Fibroblast of pulmonary artery (primary cell): ENCODE data around the gene PIGH.
A peak's percentile ranks its signal among the peaks of the same experiment; 100 is the strongest.
"Not testable (repeated sequence)": the region's sequence is repeated elsewhere in the genome, so short reads cannot be mapped to it uniquely, and the experiment has no call there.

ENCODE experiments used
- DNase-seq: peaks from one replicate; pipeline ENCODE4 v3.0.0-alpha.2; 2010; ENCODE audit warnings: low read depth
- H3K4me3 ChIP-seq: replicated peaks from 2 replicates; pipeline ENCODE4 v1.5.1; 2011; ENCODE audit warnings: low read depth, mild to moderate bottlenecking, control low read depth, low read length, moderate library complexity
- TF ChIP-seq, protein P1 (sequence below): IDR thresholded peaks from 2 replicates; pipeline ENCODE4 v1.5.1; 2011; ENCODE audit warnings: mild to moderate bottlenecking, control low read depth, low read length, inconsistent platforms; ENCODE audit errors: missing control alignments

PIGH gene

DNA sequence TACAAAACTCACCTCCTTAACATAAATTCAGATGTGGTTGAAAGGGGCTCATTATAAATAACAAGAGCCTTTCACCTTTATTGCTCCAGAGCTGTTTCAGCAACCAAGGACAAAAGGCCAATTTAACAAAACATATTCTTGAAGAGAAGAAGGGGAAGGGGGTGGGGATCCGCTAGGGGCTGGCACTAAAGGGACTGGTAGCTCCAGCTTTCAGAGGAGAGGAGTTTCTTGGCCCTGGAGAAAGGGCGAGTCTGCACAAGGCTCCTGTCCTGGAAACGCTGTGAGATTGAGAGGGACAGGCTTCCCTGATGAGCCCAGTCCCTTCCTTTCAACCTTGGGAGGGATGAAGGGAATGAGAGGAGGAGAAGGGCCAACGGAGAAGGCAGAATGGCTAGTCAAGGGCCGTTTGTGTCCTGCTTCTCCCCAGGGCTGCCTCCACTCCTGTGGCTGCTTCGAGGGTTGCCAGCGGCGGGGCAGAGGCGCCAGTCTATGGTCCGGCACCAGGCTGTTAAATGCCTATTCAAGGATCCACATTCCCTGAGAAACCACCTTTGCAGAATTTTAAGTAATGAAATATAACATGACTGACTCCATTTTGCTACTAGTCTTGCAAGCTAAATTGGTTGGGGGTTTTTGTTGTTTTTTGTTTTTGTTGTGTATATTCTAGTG lies 9.7 kb upstream of the PIGH start:
- no peak for DNase-seq
- TF ChIP-seq, protein P1, sequence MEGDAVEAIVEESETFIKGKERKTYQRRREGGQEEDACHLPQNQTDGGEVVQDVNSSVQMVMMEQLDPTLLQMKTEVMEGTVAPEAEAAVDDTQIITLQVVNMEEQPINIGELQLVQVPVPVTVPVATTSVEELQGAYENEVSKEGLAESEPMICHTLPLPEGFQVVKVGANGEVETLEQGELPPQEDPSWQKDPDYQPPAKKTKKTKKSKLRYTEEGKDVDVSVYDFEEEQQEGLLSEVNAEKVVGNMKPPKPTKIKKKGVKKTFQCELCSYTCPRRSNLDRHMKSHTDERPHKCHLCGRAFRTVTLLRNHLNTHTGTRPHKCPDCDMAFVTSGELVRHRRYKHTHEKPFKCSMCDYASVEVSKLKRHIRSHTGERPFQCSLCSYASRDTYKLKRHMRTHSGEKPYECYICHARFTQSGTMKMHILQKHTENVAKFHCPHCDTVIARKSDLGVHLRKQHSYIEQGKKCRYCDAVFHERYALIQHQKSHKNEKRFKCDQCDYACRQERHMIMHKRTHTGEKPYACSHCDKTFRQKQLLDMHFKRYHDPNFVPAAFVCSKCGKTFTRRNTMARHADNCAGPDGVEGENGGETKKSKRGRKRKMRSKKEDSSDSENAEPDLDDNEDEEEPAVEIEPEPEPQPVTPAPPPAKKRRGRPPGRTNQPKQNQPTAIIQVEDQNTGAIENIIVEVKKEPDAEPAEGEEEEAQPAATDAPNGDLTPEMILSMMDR, result no peak

DNA sequence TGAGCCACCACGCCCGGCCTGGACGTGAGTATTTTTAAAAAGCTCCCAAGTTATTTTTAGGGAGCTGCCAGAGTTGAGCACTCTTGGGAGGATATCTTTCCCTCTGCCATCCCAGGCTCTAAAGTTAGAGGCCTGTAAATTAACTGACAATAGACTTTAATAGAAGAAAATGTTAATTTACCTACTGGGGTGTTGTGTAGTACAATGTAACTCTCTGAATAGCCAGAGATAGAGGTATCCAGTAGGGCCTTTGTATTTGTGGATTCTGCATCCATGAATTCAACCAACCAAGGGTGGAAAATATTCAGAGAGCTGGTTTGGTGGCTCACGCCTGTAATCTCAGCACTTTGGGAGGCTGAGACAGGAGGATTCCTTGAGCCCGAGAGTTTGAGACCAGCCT lies 7.6 kb upstream of the PIGH start:
- TF ChIP-seq, protein P1, result no peak
- H3K4me3 ChIP-seq, result no peak overlapping the region
- no peak for DNase-seq

More for the DNA sequence above, 9.7 kb upstream of the PIGH start:
- no peak overlapping the region for H3K4me3 ChIP-seq

DNA sequence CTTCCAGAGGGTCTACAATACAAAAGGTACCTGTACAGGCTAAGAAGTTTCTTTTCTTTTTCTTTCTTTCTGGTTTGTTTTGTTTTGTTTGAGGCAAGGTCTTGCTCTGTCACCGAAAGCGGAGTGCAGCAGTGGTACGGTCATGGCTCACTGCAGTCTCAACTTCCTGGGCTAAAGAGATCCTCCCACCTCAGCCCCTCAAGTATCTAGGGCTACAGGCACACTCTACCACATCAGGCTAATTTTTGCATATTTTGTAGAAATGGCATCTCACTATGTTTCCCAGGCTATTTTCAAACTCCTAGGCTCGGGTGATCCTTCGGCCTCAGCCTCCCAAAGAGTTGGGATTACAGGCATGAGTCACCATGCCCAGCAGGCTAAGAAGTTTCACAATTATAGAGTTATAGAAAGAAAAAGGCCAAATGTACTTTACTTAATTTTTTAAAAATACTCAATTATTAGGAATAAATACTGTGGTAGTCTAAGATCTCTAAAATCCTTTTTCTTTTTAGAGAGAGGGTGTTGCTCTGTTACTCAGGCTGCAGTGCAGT lies 3.0 kb upstream of the PIGH start:
- H3K4me3 ChIP-seq, result no peak overlapping the region
- DNase-seq, result no peak
- TF ChIP-seq, protein P1, result no peak

GRCh38 chr14:67602076-67602475 lies 2.0 kb upstream of the PIGH start:
- no peak overlapping the region for H3K4me3 ChIP-seq
- TF ChIP-seq, protein P1, result no peak
- no peak for DNase-seq

DNA sequence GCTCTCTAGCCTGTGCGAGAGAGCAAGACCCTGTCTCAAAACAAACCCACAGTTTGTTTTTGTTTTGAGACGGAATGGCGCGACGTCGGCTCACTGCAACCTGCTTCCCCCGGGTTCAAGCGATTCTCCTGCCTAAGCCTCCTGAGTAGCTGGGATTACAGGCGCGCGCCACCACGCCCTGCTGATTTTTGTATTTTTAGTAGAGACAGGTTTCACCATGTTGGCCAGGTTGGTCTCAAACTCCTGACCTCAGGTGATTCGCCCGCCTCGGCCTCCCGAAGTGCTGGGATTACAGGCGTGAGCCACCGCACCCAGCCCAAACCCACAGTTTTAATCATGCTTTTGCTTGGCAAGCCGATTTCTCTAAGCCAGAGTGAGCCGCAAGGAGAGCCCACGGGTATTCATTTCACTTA lies 500 bp upstream of the PIGH start:
- not testable (repeated sequence) for DNase-seq
- H3K4me3 ChIP-seq, result peak overlapping the region; percentile 91

- TF ChIP-seq, protein P1, result no peak
- DNase-seq, result no peak
- no peak overlapping the region for H3K4me3 ChIP-seq
These were observed 4.7 kb downstream of the PIGH start for GRCh38 chr14:67595392-67595791.

GRCh38 chr14:67593650-67594049 lies 6.4 kb downstream of the PIGH start:
- H3K4me3 ChIP-seq, DNase-seq: not testable (repeated sequence)

DNA sequence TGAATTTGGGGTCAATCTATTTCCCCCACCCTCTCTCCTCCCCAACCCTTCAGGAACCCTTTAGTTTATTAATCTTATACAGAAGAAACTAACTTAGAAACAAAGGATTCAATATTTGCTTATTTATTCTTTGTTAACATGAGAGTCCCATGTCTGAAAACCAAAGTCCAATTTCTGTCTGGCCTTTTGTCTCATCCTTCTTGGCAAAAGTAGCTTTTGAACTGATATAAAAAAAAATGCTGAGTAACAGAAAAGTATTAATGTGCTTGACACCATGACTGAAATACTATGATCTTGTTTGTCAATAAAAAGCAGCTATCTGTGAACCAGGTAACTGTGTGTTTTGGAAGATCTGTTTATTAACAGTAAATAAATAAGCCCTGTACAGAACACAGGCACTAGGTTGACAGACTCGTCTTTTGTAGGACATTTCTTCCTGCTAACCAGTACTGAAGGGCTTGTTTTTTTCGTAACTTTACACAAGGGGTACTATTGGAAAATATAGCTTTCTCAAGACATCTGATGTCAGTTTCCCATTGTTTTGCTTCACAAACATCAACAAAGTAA lies 10.8 kb downstream of the PIGH start:
- no peak for DNase-seq
- TF ChIP-seq, protein P1, result no peak
- H3K4me3 ChIP-seq, result no peak overlapping the region
